Endothelial cell (in vitro differentiated cells): ENCODE measurements around the gene BLTP3B. TPM values are rescaled to one million over a fixed set of nuclear protein-coding genes. Genes with fewer than 3 reads are reported as not detected.

Source experiments
- DNase-seq: peaks from one replicate; pipeline ENCODE4 v3.0.0; 2021; ENCODE audit warnings: low spot score
- H3K27ac Mint-ChIP-seq: one replicate; pipeline ENCODE4 v1.8.0; 2021; ENCODE audit warnings: mixed read lengths, inconsistent platforms; ENCODE audit not compliant: unreplicated experiment
- H3K27me3 Mint-ChIP-seq: one replicate; pipeline ENCODE4 v1.8.0; 2021; ENCODE audit warnings: mild to moderate bottlenecking, moderate library complexity, mixed read lengths, inconsistent platforms; ENCODE audit not compliant: unreplicated experiment
- H3K36me3 Mint-ChIP-seq: one replicate; pipeline ENCODE4 v1.8.0; 2021; ENCODE audit warnings: mild to moderate bottlenecking, low read depth, mixed read lengths, inconsistent platforms; ENCODE audit not compliant: unreplicated experiment
- H3K4me1 Mint-ChIP-seq: one replicate; pipeline ENCODE4 v1.8.0; 2021; ENCODE audit warnings: mild to moderate bottlenecking, mixed read lengths, inconsistent platforms; ENCODE audit not compliant: unreplicated experiment
- H3K4me3 Mint-ChIP-seq: one replicate; pipeline ENCODE4 v1.8.0; 2021; ENCODE audit warnings: mild to moderate bottlenecking, mixed read lengths, inconsistent platforms; ENCODE audit not compliant: unreplicated experiment
- H3K9me3 Mint-ChIP-seq: one replicate; pipeline ENCODE4 v1.8.0; 2021; ENCODE audit warnings: mixed read lengths, inconsistent platforms; ENCODE audit not compliant: unreplicated experiment
- total RNA-seq: library from RNA; stranded (reverse); fragmentation: NEBNext Ultra II Directional; extraction: Animal tissue kit (Norgen Biotek cat#: 25700); gene quantifications from one replicate; pipeline ENCODE4 v1.2.1, GENCODE V29; 2021; ENCODE audit not compliant: unreplicated experiment
- TF ChIP-seq, protein P1 (sequence below): fragments of 200-600 bp; sonication (generic); IDR thresholded peaks from one replicate; pipeline ENCODE4 v1.5.0; 2021; ENCODE audit warnings: antibody characterized with exemption; ENCODE audit not compliant: unreplicated experiment

The BLTP3B gene
- total RNA-seq, 1 donor from 2014 or later = 14.3 TPM

DNA sequence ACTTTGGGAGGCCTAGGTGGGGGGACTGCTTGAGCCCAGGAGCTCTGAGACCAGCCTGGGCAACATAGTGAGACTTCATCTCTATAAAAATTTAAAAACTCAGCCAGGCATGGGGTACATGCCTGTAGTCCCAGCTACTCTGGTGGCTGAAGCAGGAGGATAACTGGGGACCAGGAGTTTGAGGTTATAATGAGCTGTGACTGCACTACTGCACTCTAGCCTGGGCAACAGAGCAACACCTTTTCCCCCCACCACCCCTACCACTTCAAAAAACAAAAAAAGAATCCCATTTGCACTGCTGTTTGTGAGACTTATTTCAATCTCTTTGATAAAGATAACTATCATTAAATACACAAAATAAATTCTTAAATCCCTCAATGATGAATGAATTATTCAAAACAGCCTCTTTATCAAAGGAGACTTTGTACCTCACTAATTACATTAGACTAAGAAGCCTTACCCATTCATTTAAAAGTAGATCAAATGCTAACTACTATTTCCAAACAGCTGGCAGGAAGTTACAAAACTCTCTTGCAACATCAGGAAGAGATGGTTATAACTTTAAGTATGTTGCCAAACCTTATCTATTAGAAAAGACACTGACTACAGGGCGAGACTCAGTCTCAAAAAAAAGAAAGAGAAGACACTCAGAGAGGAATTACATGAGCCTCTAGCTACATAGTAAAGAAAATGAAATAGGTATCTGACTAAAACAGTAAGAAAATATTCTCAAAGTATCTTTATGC, 14.7 kb downstream of the BLTP3B start:
- H3K4me3 Mint-ChIP-seq = no peak overlapping the region
- H3K27ac Mint-ChIP-seq = no peak overlapping the region
- H3K4me1 Mint-ChIP-seq = peaks cover 7% of the 10 kb centered on the region
- no peaks in the 10 kb centered on the region for H3K36me3 Mint-ChIP-seq
- H3K9me3 Mint-ChIP-seq = no peaks in the 10 kb centered on the region
- TF ChIP-seq, protein P1, sequence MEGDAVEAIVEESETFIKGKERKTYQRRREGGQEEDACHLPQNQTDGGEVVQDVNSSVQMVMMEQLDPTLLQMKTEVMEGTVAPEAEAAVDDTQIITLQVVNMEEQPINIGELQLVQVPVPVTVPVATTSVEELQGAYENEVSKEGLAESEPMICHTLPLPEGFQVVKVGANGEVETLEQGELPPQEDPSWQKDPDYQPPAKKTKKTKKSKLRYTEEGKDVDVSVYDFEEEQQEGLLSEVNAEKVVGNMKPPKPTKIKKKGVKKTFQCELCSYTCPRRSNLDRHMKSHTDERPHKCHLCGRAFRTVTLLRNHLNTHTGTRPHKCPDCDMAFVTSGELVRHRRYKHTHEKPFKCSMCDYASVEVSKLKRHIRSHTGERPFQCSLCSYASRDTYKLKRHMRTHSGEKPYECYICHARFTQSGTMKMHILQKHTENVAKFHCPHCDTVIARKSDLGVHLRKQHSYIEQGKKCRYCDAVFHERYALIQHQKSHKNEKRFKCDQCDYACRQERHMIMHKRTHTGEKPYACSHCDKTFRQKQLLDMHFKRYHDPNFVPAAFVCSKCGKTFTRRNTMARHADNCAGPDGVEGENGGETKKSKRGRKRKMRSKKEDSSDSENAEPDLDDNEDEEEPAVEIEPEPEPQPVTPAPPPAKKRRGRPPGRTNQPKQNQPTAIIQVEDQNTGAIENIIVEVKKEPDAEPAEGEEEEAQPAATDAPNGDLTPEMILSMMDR = no peak
- H3K27me3 Mint-ChIP-seq = no peaks in the 10 kb centered on the region
- no peak for DNase-seq

DNA sequence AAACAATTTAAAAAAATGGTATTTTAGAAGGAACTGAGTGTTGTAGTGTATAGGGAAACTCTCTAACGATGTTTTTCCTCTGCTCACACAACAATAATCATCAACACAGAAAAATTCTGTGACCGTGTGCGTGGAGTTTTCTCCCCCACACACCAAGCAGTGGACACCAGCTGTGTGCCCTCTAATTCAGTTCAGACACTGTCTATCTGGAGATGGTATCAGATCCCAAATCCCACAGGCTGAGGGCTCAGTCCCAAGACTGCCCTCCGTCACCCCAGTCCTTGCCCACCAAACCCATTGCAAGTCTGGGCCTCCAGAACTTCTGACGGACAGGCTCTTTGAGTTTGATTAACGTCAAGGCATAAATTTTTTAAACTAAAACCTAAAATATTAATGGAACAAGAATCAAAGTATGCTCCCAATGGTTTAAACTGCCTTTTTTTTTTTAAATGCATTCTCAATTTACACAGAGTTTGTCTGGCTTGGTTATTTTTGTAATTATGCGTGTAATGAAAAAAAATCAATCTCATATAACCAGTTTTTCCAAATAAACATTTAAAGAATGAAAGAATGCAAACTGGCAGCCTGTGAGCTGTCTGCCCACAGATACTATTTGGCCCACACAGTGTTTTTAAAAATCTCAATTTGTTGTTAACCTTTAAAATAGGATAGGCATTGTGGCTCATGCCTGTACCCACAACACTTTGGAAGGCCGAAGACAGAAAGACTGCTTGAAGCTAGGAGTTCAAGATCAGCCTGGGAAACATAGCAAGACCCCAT, 19.2 kb downstream of the BLTP3B start:
- H3K4me3 Mint-ChIP-seq = no peak overlapping the region
- H3K4me1 Mint-ChIP-seq = peaks cover 6% of the 10 kb centered on the region
- no peaks in the 10 kb centered on the region for H3K9me3 Mint-ChIP-seq
- H3K27me3 Mint-ChIP-seq = no peaks in the 10 kb centered on the region
- TF ChIP-seq, protein P1 = no peak
- DNase-seq = no peak
- peaks cover 4% of the 10 kb centered on the region for H3K36me3 Mint-ChIP-seq
- no peak overlapping the region for H3K27ac Mint-ChIP-seq

DNA sequence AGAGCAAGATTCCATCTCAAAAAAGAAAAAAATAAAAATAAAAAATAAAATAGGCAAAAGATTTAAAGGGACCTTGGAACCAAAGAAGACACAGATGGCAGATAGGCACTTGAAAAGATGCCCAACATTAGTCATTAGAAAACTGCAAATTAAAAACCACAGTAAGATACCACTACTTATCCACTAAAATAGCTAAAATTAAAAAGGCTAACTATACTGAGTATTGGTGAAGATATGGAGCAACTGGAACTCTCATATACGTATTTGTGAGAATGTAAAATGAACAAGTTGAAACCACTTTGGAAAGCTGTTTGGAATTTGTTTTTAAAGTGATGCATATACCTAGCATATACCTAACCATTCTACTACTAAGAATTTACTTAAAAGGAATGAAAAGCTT, 22.3 kb downstream of the BLTP3B start:
- Mint-ChIP-seq H3K27ac (no peak overlapping the region), H3K36me3 (peaks cover 4% of the 10 kb centered on the region), H3K27me3 (no peaks in the 10 kb centered on the region), H3K4me3 (peak overlapping the region; percentile 62), H3K4me1 (no peaks in the 10 kb centered on the region), H3K9me3 (no peaks in the 10 kb centered on the region)
- DNase-seq = no peak
- TF ChIP-seq, protein P1 = no peak

DNA sequence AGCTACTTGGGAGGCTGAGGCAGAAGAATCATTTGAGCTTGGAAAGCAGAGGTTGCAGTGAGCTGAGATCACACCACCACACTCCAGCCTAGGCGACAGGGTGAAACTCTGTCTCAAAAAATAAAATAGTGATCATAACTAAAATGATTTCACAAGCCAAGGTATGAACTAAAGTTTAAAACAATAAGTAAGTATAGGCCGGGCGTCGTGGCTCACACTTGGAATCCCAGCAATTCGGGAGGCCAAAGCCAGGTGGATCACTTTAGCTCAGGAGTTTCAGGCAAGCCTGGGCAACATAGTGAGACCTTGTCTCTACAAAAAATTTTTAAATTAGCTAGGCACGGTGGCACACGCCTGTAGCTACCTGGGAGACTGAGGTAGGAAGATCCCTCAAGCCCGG, 27.4 kb downstream of the BLTP3B start:
- Mint-ChIP-seq H3K27ac (no peak overlapping the region), H3K27me3 (no peaks in the 10 kb centered on the region), H3K4me3 (no peak overlapping the region), H3K36me3 (no peaks in the 10 kb centered on the region), H3K9me3 (no peaks in the 10 kb centered on the region), H3K4me1 (no peaks in the 10 kb centered on the region)
- TF ChIP-seq, protein P1 = no peak
- DNase-seq = no peak

DNA sequence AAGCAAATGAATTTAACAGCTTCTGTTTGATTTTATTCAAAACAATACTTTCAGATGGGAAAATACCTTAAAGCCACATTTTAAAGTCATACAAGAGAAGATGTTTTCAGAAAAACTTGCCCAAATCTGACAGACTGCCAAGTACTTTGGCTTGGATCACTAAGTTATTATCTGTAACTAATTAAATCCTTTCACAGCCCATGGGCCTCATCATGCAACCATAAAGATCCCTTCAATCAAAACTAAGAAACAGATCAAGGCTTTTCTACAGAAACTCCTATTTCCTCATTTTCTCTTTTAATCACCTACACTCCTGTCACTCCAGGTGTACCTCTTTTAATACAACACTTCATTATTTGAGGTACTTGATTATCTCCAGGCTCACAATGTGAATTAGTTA, 28.1 kb downstream of the BLTP3B start:
- Mint-ChIP-seq H3K36me3 (no peaks in the 10 kb centered on the region), H3K9me3 (no peaks in the 10 kb centered on the region), H3K27me3 (no peaks in the 10 kb centered on the region), H3K4me3 (no peak overlapping the region), H3K4me1 (no peaks in the 10 kb centered on the region), H3K27ac (no peak overlapping the region)
- TF ChIP-seq, protein P1 = no peak
- no peak for DNase-seq
